NCI-H187 (cell line): ENCODE data around the gene ERF.

Experiments
- DNase-seq, 2 experiments: peaks; one replicate each; lab custom pipeline; 2025; lab: John Stamatoyannopoulos, UW

Gene ERF

GRCh38 chr19:42287017-42287826 lies 32.3 kb upstream of the ERF start:
- no peak for DNase-seq

GRCh38 chr19:42286349-42287016 lies 31.6 kb upstream of the ERF start:
- no peak for DNase-seq

GRCh38 chr19:42285988-42286348 lies 31.0 kb upstream of the ERF start:
- DNase-seq: no peak

GRCh38 chr19:42285541-42285941 lies 30.6 kb upstream of the ERF start:
- no peak for DNase-seq

GRCh38 chr19:42284591-42285341 lies 29.8 kb upstream of the ERF start:
- DNase-seq: no peak

- DNase-seq: peak; percentile 45 to 74
Measured at GRCh38 chr19:42284066-42284501, 29.2 kb upstream of the ERF start.

GRCh38 chr19:42283188-42284065 lies 28.5 kb upstream of the ERF start:
- DNase-seq: peak; percentile 81 to 98

- DNase-seq: no peak
Measured at GRCh38 chr19:42282819-42283187, 27.9 kb upstream of the ERF start.

GRCh38 chr19:42281827-42282762 lies 27.2 kb upstream of the ERF start:
- DNase-seq: no peak

GRCh38 chr19:42281146-42281826 lies 26.4 kb upstream of the ERF start:
- no peak for DNase-seq

- DNase-seq: no peak
Measured at GRCh38 chr19:42280815-42281145, 25.9 kb upstream of the ERF start.

GRCh38 chr19:42279902-42280814 lies 25.2 kb upstream of the ERF start:
- DNase-seq: peak; percentile 71 to 80

- no peak for DNase-seq
Measured at GRCh38 chr19:42279155-42279901, 24.4 kb upstream of the ERF start.

- no peak for DNase-seq
Measured at GRCh38 chr19:42278452-42279154, 23.7 kb upstream of the ERF start.

GRCh38 chr19:42277821-42278451 lies 23.0 kb upstream of the ERF start:
- no peak for DNase-seq

- DNase-seq: no peak
Measured at GRCh38 chr19:42276821-42277220, 21.9 kb upstream of the ERF start.

- no peak for DNase-seq
Measured at GRCh38 chr19:42276284-42276683, 21.4 kb upstream of the ERF start.
